Breast epithelium (tissue), 3 donors: ENCODE measurements around the gene RPS21.

Source experiments
- CTCF ChIP-seq, 3 donors: fragments of 450-650 bp; IDR thresholded peaks; one replicate each; pipeline ENCODE4 v1.5.1; 2016 to 2017; ENCODE audit warnings: antibody characterized with exemption in 3 of 3, mild to moderate bottlenecking in 3 of 3, moderate library complexity in 3 of 3
- POLR2A ChIP-seq: fragments of 450-650 bp; IDR thresholded peaks from one replicate; pipeline ENCODE4 v1.6.1; 2016; ENCODE audit warnings: antibody characterized with exemption, mild to moderate bottlenecking, moderate library complexity
- POLR2AphosphoS5 ChIP-seq, 3 donors: sonication (generic); formaldehyde crosslinking; IDR thresholded peaks; one replicate each; pipeline ENCODE4 v1.6.1; 2017; ENCODE audit warnings: antibody characterized with exemption in 3 of 3

- TF ChIP-seq CTCF (IDR thresholded peaks at IDR 0.05): no peak
- no peak for TF ChIP-seq POLR2A
- no peak for TF ChIP-seq POLR2AphosphoS5 (IDR thresholded peaks at IDR 0.05)
Measured at GRCh38 chr20:62417981-62418708, 31.2 kb downstream of the RPS21 start.
